BJ (cell line): ENCODE measurements around the gene CPED1. TPM values are rescaled to one million over a fixed set of nuclear protein-coding genes. Genes with fewer than 3 reads are reported as not detected.

Experiments
- CTCF ChIA-PET: fragments of 350-600 bp; formaldehyde crosslinking; extraction: SDS; loops from one replicate; lab custom pipeline; 2021; ENCODE audit warnings: antibody characterized with exemption, inconsistent platforms; lab: Yijun Ruan, JAX
- POLR2A ChIA-PET: fragments of 300-600 bp; sonication (Branson Sonifier 250); formaldehyde crosslinking; extraction: SDS; loops from one replicate; lab custom pipeline; 2021; ENCODE audit warnings: antibody characterized with exemption; lab: Charles Lee
- DNase-seq: peaks from one replicate; pipeline ENCODE4 v3.0.0-alpha.2; 2011; ENCODE audit warnings: low read depth
- H3K27me3 ChIP-seq: 2 replicates; pipeline ENCODE4 v1.6.0; 2011; ENCODE audit warnings: low read length; ENCODE audit not compliant: control insufficient read depth, insufficient read depth
- H3K36me3 ChIP-seq: 2 replicates; pipeline ENCODE4 v1.5.1; 2011; ENCODE audit warnings: low read length; ENCODE audit not compliant: control insufficient read depth, insufficient read depth
- H3K4me3 ChIP-seq: 2 replicates; pipeline ENCODE4 v1.5.1; 2011; ENCODE audit warnings: low read depth, mild to moderate bottlenecking, control low read depth, low read length
- CTCF ChIP-seq: IDR thresholded peaks from 2 replicates; pipeline ENCODE4 v1.5.1; 2011; ENCODE audit warnings: low read depth, mild to moderate bottlenecking, control low read depth, inconsistent platforms, low read length, moderate library complexity; ENCODE audit not compliant: insufficient read depth
- polyA plus RNA-seq: library from polyadenylated mRNA; depleted of rRNA; stranded (reverse); fragments of >200 nt; gene quantifications from 2 replicates; pipeline ENCODE4 v1.2.3, GENCODE V29; 2011

CPED1 gene
- polyA plus RNA-seq, 1 experiment = 18.3 TPM

- Histone ChIP-seq H3K4me3 (no peak overlapping the region), H3K27me3 (no peaks in the 10 kb centered on the region), H3K36me3 (no peaks in the 10 kb centered on the region)
- ChIA-PET POLR2A (no interaction called here), CTCF (no interaction called here)
- DNase-seq = no peak
- TF ChIP-seq CTCF = no peak
These were observed 20.3 kb downstream of the CPED1 start for GRCh38 chr7:121008816-121009215.

GRCh38 chr7:121011401-121011800, 22.9 kb downstream of the CPED1 start:
- ChIA-PET POLR2A (no interaction called here), CTCF (no interaction called here)
- TF ChIP-seq CTCF = no peak
- Histone ChIP-seq H3K36me3 (no peaks in the 10 kb centered on the region), H3K4me3 (no peak overlapping the region), H3K27me3 (no peaks in the 10 kb centered on the region)
- no peak for DNase-seq

- ChIA-PET CTCF (no interaction called here), POLR2A (no interaction called here)
- no peak for DNase-seq
- Histone ChIP-seq H3K36me3 (no peaks in the 10 kb centered on the region), H3K4me3 (no peak overlapping the region), H3K27me3 (no peaks in the 10 kb centered on the region)
- TF ChIP-seq CTCF = no peak
These were observed 23.8 kb downstream of the CPED1 start for GRCh38 chr7:121012170-121012874.

GRCh38 chr7:121012919-121013318, 24.4 kb downstream of the CPED1 start:
- no peak for DNase-seq
- Histone ChIP-seq H3K4me3 (no peak overlapping the region), H3K36me3 (no peaks in the 10 kb centered on the region), H3K27me3 (no peaks in the 10 kb centered on the region)
- ChIA-PET CTCF (no interaction called here), POLR2A (no interaction called here)
- no peak for TF ChIP-seq CTCF

- ChIA-PET POLR2A (no interaction called here), CTCF (interaction anchor here (1.1 to 2.6 kb wide), 3 partner anchors 8 to 28 kb away, joined by 3 to 11 read pairs (median 10); partner anchors contain the start of gene CPED1)
- no peak for DNase-seq
- H3K36me3 ChIP-seq = no peaks in the 10 kb centered on the region; the same call in 1 of the 2 replicates
- no peak overlapping the region for H3K4me3 ChIP-seq
- TF ChIP-seq CTCF = no peak
- H3K27me3 ChIP-seq = no peaks in the 10 kb centered on the region
These were observed 27.0 kb downstream of the CPED1 start for GRCh38 chr7:121015560-121015959.
